CD4-positive, alpha-beta T cell treated with Interferon gamma for 1 hour (primary cell): ENCODE results near the gene PLS1.
A peak's percentile ranks its signal among the peaks of the same experiment; 100 is the strongest.
"Not testable (repeated sequence)": the region's sequence is repeated elsewhere in the genome, so short reads cannot be mapped to it uniquely, and the experiment has no call there.

ENCODE experiments used
- DNase-seq: peaks from one replicate; pipeline ENCODE4 v3.0.0-alpha.2; 2020

The PLS1 gene

DNA sequence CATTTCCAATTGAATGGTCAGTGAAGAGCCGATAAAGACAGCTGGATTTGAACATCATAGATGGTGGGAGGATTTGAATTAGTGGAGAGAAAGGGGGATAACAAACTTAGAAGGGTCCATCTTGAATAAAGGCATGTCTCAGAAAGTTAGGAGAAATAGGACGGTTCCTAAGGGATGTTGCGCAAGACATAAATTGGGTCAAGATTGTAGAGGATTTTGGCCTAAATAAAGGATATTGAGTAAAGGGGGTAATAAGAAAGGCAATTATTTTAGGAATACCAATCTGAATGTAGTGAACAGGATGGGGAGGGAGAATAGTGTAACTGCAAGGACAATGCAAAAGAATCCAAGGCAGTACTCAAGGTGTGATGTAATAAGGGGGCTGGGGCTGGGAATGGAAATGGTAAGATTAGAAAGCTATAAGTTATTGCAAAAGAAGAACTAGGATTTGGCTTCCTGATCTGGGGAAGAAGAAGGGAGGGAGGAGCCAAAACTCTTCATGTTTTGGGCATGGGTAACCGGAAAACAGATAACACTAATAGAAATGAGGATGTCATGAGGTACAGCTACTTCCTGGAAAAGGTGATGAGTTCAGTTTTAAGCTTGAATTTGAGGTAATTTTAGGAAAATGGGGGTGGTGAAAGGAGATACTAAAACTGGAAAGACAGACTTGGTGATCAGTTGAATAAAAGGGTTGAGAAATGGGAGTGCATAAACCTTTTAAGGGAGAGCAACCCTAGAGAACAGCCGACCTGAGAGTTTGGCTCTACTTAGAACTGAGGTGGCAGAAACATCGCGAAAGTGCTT lies 110.3 kb downstream of the PLS1 start:
- DNase-seq, result no peak

DNA sequence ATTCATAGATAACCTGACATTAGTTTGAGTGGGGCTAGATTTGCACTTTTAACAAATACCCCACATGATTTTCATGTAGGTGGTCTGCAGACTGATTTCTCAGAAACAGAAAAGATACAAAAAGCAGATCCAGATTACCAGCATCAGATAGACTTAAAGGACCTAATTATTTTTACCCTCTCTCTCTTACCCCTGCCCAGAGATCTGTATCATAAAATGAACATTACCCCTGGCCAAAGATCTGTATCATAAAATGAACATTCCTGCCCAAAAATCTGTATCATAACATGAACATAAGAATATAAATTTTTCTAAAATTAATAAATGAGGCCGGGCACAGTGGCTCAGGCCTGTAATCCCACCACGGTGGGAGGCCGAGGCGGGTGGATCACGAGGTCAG lies 113.0 kb downstream of the PLS1 start:
- no peak for DNase-seq

DNA sequence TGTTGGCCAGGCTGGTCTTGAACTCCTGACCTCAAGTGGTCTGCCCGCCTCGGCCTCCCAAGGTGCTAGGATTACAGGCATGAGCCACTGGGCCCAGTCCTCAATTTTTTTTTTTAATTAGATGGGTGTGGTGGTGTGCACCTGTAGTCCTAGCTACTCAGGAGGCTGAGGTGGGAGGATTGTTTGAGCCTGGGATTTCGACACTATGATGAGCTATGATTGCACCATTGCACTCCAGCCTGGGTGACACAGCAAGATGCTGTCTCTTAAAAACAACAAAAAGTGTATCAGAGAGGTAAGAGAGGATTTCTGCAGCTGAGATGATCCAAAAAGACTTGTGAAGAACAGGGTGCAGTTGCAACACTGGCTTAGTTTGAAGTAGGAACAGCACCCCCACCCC lies 118.7 kb downstream of the PLS1 start:
- DNase-seq, result not testable (repeated sequence)

DNA sequence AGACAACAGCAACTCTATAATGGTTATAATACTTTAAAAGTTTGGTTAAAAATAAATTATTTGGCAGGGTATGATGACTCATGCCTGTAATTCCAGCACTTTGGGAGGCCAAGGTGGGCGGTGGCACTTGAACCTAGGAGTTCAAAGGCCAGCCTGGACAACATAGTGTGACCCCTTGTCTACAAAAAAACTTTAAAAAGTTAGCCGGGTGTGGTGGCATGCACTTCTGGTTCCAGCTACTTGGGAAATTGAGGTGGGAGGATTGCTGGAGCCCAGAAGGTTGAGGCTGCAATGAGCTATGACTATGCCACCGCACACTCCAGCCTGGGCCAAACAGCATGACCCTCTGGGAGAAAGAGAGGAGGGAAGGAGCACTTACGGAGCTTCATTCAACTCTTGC lies 119.9 kb downstream of the PLS1 start:
- no peak for DNase-seq

DNA sequence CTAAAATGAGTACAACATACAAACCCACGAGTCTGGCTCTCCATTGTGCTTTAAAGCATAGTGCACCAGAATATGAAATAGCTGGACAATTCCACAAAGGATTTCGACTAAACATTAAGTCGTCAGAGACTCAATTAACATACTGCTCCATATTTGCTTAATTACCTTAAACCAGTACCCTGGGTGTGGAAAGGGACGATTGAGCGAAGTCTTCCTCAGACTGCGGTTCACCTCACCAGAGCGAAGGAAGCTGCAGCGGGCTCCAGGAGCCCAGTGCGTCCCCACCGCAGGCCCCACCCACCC lies 127.4 kb downstream of the PLS1 start:
- no peak for DNase-seq

DNA sequence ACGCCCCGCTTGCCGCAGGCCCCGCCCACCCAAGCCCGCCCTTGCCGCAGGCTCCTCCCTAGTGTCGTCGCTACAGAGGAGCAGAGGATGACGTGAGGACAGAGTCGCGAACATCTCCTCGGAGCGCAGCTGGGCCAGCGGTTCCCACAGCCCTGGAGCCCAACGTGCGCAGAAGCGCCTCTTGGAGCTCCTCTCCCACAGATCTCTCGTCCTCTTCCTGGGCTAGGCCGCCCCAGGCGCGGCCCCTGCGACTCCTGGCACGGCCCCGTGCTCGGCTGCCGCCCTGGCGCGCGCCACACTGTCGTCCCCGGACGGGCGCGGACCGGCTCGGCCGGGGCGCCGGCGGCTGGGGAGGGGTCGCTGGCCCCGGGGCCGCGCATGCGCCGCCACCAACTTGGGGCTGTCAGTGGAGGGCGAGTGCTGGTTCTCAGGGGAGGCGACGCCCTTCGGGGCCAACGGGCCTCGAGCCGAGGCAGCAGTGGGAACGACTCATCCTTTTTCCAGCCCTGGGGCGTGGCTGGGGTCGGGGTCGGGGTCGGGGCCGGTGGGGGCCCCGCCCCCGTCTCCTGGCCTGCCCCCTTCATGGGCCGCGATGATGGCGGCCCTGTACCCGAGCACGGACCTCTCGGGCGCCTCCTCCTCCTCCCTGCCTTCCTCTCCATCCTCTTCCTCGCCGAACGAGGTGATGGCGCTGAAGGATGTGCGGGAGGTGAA lies 127.9 kb downstream of the PLS1 start, which contains the start of gene TRPC1:
Gene TRPC1, plus strand, starts transcription at position 67 of the 714 bp plus-strand sequence. Its CDS starts 526 bp downstream, at position 593.
- peak; percentile 85 for DNase-seq

DNA sequence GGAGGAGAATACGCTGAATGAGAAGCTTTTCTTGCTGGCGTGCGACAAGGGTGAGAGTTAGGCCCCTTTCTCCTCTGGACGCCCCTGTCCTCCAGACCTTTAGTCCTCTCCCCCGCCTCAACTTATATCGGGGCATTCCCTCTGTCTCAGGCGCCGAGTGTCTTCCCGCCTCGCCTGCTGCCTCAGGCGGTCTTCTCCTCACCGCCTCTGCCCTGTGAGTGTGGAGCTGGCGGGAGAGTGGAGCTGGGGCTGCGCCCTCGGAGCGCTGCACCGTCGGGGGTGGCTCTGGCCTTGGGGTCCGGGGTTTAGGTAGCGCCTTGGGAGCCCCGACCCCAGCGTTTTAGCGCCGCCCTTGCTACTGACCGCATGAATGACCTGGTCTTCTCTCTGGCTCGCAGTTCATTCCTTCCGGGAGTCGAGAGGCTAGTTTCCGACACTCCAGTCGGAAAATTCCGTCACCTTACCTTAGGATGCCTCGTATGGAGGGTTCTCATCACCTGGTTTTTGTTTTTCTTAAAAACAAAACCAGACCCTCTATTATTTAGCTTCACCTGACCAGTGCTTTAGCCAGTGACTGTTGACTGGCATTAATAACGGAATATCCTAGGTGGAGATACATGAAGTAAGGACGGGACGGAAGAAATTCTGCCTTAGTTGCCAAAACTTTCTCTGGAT lies 128.6 kb downstream of the PLS1 start:
- no peak for DNase-seq

DNA sequence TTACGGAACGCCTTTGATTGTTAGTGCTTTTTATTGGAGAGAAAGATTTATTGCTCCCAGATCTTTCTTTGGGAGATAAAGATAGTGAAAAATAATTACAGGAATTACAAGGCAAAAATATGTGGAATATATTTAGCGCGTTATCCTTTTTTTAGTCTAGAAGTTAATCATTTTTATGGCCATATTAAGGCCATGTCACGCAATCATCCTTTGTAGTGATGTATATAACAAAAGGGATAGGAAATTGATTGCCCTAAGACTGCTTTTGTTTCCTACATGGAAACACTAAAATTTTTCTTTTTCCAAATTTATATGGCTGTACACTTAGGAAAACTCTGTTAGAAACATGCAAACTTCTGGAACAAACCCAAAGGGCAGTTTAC lies 129.2 kb downstream of the PLS1 start:
- DNase-seq, result no peak

DNA sequence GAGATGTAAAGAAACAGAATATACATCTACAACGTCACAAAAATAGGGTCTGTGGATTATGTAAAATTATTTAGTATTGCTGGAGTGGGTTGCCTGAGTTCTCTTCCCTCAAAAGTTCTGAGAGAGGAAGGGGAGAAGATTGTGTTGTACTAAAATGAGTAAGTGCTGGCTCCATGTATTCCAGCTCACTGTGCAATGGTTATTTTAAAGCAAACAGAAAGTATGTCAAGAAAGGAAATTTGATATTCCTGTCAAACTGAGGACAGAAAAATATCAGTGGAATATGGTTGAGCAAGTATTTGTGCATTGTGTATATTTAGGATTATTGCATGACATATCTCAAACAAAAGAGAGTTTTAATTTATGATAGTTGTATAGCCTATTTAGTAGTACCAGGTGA lies 129.8 kb downstream of the PLS1 start:
- DNase-seq, result no peak

DNA sequence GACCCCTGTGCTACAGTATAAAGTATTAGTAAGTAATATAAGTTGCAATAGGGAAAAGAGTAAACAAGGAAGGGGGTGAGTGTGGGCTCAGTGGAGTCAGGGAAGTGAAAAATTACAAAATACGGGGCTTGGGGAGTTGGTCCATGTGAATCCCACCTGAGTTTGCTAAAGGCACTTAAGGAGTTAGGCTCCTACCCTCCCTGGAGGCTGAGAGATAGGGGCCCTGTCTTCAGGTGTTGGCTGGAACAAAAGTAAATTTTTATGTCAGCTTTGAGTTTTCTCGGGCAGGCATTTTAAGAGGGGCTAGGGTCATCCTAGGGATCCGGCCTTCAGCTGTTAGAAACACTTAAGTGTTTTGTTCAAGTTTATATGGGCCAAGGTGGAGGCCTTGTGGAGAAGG lies 135.9 kb downstream of the PLS1 start:
- DNase-seq, result no peak

DNA sequence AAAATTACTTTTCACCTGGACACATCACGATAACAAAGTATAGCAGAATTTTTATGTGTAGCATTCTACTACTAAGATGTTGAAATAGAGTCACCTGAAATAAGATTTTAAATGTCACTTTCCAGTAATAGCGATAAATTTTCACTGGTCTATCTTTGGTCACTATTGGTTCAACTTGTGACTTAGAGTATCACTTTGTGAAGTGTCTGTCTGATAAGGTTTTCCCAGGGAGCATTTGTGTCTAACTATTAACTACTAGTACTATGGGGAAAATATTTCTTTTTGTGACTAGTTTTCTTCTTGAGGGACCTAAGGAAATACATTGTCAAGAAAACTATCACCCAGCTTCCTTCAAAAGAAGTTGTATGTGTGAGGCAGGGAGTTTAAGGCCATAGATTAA lies 138.6 kb downstream of the PLS1 start:
- no peak for DNase-seq

DNA sequence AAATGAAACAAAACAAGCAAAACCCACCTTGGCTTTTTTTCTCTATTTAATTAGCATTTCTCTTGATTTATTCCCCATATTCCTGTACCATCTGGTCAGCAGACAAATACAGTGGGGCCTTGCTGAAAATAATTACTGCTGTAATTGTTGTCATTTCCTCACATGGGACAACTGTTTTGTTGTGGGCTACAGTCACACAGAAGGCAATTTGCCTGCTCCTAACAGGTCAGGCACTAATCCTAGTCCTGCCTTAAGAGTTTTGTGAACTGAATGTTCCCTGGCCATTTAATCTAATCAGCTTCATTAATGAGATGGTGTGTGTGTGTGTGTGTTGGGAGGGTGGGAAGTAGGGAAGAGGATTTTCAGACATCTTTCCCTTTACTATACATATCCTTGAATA lies 139.3 kb downstream of the PLS1 start:
- DNase-seq, result no peak

DNA sequence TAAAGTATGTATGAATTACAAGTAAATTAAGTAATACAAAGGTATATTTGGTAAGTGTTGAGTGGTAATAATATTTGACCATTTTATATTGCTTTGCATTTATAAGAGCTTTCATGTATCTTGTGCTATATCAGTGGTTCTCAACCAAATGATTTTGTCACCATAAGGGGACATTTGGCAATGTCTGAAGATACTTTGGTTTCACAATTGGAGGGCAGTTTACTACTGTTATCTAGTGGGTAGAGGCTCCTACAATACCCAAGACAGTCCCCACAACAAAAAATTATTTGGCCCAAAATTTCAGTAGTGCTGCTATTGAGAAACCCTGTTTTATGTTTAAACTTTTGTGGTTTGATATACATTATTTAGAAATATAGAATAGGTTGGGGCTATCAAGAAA lies 142.2 kb downstream of the PLS1 start:
- no peak for DNase-seq

DNA sequence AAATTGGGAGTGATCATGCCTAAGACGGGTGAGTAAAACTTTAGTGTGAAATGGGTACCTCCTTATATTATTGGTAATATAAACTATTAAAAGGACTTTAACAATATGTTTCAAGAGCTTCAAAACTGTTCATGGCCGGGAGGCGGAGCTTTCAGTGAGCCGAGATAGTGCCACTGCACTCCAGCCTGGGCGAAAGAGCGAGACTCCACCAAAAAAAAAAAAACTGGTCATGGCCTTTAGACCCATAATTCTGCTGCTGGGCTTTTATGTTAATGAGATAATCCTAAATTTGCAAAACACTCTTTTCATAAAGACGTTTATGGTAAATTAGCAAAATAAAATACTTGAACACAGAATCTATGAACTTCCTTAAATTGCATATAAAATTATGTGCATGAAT lies 150.5 kb downstream of the PLS1 start:
- no peak for DNase-seq

DNA sequence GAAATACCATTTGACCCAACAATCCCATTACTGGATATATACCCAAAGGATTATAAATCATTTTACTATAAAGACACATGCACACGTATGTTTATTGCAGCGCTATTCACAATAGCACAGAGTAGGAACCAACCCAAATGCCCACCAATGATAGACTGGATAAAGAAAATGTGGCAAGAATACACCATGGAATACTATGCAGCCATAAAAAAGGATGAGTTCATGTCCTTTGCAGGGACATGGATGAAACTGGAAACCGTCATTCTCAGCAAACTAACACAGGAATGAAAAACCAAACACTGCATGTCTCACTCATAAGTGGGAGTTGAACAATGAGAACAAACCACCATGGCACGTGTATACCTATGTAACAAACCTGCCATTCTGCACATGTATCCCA lies 154.3 kb downstream of the PLS1 start:
- DNase-seq, result not testable (repeated sequence)

DNA sequence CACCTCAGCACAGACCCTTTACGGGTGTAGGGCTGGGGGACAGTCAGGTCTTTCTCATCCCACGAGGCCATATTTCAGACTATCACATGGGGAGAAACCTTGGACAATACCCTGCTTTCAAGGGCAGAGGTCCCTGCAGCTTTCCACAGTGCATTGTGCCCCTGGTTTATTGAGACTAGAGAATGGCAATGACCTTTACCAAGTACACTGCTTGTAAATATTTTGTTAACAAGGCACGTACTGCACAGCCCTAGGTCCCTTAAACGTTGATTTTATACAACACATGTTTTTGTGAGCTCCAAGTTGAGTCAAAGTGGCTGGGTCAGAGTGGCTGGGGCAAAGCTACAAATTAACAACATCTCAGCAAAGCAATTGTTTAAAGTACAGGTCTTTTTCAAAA lies 156.4 kb downstream of the PLS1 start:
- not testable (repeated sequence) for DNase-seq

DNA sequence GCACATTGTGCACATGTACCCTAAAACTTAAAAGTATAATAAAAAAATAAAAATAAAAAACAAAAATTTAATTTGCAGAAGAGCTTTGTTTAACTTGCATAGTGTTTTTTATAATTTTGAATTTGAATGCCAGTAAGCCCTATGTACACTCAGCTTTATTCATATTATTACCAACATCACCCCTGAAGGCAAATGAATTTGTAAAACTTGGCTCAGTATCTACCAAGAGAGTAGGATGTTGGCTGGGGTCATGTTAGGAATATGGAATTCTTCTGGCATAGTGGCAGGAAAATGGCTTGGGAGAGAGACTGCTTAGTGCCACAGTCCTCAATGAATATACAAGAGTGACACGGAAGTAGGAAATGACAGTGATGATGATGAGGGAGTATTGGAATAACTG lies 158.3 kb downstream of the PLS1 start:
- no peak for DNase-seq
